CD4-positive, alpha-beta T cell treated with Interleukin-15 for 1 hour (primary cell): ENCODE results near the gene PIF1.
"Not testable (repeated sequence)": the region's sequence is repeated elsewhere in the genome, so short reads cannot be mapped to it uniquely, and the experiment has no call there.

Experiments
- DNase-seq: peaks from one replicate; pipeline ENCODE4 v3.0.0-alpha.2; 2020

PIF1 gene

GRCh38 chr15:64847448-64847847, 22.0 kb upstream of the PIF1 start:
- DNase-seq = no peak

- no peak for DNase-seq
These were observed 21.6 kb upstream of the PIF1 start for GRCh38 chr15:64847016-64847415.

- DNase-seq = no peak
These were observed 20.6 kb upstream of the PIF1 start for GRCh38 chr15:64845831-64846595.

- no peak for DNase-seq
These were observed 19.8 kb upstream of the PIF1 start for GRCh38 chr15:64845183-64845611.

GRCh38 chr15:64844576-64845145, 19.2 kb upstream of the PIF1 start:
- no peak for DNase-seq

GRCh38 chr15:64843991-64844390, 18.5 kb upstream of the PIF1 start:
- DNase-seq = no peak

- peak; percentile 45 for DNase-seq
These were observed 17.6 kb upstream of the PIF1 start for GRCh38 chr15:64842986-64843561.

GRCh38 chr15:64842096-64842939, 16.9 kb upstream of the PIF1 start:
- no peak for DNase-seq

GRCh38 chr15:64841344-64842095, 16.1 kb upstream of the PIF1 start, which contains the start of gene PLEKHO2:
TSS of gene PLEKHO2 (plus strand) at chr15:64841915. CDS start at chr15:64842017, 102 bp downstream.
- DNase-seq = peak; percentile 95

- no peak for DNase-seq
These were observed 15.6 kb upstream of the PIF1 start for GRCh38 chr15:64841060-64841343.

GRCh38 chr15:64837502-64837901, 12.1 kb upstream of the PIF1 start:
- DNase-seq = peak; percentile 60

GRCh38 chr15:64836023-64836536, 10.6 kb upstream of the PIF1 start:
- DNase-seq = no peak

GRCh38 chr15:64833690-64834089, 8.2 kb upstream of the PIF1 start:
- no peak for DNase-seq

GRCh38 chr15:64828985-64829384, 3.5 kb upstream of the PIF1 start:
- no peak for DNase-seq

GRCh38 chr15:64824929-64825430, 467 bp downstream of the PIF1 start:
- DNase-seq = no peak

GRCh38 chr15:64816452-64816851, 9.0 kb downstream of the PIF1 start:
- no peak for DNase-seq

GRCh38 chr15:64814965-64815364, 10.5 kb downstream of the PIF1 start:
- not testable (repeated sequence) for DNase-seq

- DNase-seq = not testable (repeated sequence)
These were observed 11.2 kb downstream of the PIF1 start for GRCh38 chr15:64814283-64814682.

- no peak for DNase-seq
These were observed 12.4 kb downstream of the PIF1 start for GRCh38 chr15:64813075-64813474.

GRCh38 chr15:64810497-64811326, 14.7 kb downstream of the PIF1 start:
- no peak for DNase-seq
